ENCODE results near the gene TNS2.

The TNS2 gene

DNA sequence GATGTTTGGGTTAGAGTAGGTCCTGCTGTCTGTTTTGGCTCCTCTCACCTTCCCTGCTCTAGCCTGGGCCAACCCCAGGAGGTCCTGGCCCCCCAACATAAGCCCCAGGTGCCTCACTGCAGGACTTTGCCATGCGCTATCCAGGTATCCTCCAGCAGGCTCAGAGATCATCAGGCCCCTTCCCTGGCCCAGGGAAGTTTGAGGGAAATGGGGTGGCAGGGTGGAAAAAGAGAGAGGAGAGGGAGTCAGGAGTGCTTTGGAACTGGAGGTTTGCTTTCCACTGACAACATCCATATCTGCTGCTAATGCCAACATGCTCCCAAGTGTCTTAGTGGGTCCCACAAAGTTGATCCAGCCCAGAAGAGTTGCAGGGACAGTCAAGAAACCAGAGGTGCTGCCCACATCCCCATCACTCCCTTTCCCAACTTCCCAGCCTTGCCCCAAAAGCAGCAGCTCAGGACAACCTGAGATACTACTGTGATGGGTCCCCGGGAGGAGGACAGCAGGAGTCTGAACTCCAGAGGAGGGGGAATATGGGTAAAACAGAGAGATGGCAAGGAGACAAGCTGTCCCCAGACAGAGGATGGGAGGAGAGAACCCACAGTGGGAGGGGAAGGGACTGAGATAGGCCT lies 677 bp downstream of the TNS2 start:
- TF ChIP-seq, protein P1, sequence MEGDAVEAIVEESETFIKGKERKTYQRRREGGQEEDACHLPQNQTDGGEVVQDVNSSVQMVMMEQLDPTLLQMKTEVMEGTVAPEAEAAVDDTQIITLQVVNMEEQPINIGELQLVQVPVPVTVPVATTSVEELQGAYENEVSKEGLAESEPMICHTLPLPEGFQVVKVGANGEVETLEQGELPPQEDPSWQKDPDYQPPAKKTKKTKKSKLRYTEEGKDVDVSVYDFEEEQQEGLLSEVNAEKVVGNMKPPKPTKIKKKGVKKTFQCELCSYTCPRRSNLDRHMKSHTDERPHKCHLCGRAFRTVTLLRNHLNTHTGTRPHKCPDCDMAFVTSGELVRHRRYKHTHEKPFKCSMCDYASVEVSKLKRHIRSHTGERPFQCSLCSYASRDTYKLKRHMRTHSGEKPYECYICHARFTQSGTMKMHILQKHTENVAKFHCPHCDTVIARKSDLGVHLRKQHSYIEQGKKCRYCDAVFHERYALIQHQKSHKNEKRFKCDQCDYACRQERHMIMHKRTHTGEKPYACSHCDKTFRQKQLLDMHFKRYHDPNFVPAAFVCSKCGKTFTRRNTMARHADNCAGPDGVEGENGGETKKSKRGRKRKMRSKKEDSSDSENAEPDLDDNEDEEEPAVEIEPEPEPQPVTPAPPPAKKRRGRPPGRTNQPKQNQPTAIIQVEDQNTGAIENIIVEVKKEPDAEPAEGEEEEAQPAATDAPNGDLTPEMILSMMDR (IDR thresholded peaks at IDR 0.05; ENCODE audit: extremely low read depth, missing control alignments), result no peak
- DNase-seq (ENCODE audit: low spot score), result no peak

DNA sequence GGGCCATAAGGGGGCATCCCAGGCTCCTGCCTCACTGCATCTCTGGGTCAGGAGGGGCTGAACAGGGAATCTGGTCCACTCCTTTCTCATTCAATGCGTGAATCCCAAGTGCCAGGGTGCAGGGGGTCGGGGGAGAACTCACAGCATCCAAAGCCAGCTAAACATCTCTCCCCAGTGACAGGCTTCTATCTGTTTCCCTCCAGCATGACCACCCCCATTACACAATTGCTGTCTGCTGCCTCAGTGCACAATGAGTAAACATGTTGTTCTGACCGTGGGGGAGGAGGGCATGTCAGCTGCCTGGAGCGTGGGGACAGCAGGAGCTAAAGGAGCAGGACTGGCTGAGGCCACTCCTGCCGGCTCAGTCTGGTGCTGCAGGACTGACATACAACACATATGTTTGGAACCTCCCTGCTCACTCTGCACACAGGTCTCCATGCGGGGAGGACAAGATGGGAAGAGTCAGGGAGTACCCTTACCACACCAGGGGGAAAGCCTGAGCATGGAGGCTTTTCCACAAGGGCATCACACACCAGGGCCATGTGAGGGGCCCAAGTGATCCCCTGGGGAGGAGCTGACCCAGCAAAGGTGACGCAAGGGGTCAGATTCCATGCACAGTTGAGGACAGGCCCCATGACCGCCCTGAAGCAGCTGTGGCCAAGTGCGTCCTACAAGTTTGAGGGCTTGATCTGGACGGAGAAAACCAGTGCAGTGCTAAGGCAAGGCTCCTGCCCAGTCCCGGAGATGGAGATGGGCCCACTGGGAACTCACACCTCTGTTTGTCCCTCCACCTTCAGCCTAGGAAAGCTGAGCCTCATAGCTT lies 1.4 kb downstream of the TNS2 start:
- DNase-seq (ENCODE audit: low spot score), result no peak
- TF ChIP-seq, protein P1 (IDR thresholded peaks at IDR 0.05; ENCODE audit: extremely low read depth, missing control alignments), result no peak

DNA sequence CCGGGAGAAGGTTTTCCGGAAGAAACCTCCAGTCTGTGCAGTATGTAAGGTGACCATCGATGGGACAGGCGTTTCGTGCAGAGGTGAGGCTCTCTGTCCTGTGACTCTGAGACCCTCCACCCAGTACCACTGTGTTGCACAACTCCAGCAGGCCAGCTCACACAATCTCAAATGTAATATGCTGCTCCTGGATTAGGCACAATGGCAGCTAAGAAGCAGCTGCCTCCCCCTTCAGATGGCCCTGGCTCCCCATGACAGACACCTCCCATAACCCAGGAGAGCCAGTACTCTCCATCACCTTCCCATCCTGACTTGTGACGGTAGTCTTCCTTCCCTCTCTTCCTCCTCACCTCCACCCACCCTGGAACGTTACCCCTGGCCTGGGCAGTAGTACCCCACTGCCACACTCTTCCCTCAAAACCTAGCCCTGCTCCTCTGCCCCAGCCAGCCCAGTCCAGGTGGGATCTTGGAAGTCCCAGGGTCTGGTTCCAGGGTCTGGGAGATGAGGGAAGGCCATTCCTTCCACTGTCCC lies 2.1 kb downstream of the TNS2 start:
- TF ChIP-seq, protein P1 (IDR thresholded peaks at IDR 0.05; ENCODE audit: extremely low read depth, missing control alignments), result no peak
- DNase-seq (ENCODE audit: low spot score), result no peak

DNA sequence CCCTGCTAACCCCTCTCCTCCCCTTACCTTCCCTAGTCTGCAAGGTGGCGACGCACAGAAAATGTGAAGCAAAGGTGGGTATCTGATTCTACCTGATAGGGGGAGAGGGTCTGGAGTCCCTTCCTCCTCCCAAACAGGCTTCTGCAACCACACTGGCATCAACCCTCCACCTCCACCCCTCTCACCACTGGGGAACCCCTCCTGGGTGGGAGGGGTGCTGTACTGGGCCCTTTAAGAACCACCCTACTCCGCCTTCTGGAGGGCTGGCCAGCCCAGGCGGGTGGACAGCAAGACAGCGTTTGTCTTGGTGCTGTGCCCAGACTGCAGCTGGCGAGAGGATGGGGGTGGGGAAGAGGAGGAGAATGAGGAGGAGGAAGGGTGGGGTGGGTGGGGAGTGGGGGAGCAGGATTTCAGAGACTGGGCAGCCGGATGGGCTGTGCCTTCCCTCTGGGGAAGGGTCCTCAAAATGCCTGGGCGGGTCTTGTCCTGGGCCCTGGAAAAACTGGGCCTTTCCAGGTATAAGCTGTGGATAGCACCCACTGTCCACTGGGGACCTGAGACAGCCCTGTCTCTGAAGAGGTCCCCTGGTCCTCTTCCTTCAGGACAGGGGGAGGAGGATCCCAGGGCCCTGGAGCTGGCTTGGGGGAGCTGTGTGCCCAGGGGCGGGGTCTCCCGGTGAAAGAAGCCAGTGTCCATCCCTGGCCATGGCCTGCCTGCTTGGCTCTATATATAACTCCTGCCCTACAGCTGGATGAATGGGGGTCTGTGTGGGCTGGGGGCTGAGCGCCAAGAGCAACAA lies 2.8 kb downstream of the TNS2 start:
- TF ChIP-seq, protein P1 (IDR thresholded peaks at IDR 0.05; ENCODE audit: extremely low read depth, missing control alignments), result no peak
- DNase-seq (ENCODE audit: low spot score), result no peak

DNA sequence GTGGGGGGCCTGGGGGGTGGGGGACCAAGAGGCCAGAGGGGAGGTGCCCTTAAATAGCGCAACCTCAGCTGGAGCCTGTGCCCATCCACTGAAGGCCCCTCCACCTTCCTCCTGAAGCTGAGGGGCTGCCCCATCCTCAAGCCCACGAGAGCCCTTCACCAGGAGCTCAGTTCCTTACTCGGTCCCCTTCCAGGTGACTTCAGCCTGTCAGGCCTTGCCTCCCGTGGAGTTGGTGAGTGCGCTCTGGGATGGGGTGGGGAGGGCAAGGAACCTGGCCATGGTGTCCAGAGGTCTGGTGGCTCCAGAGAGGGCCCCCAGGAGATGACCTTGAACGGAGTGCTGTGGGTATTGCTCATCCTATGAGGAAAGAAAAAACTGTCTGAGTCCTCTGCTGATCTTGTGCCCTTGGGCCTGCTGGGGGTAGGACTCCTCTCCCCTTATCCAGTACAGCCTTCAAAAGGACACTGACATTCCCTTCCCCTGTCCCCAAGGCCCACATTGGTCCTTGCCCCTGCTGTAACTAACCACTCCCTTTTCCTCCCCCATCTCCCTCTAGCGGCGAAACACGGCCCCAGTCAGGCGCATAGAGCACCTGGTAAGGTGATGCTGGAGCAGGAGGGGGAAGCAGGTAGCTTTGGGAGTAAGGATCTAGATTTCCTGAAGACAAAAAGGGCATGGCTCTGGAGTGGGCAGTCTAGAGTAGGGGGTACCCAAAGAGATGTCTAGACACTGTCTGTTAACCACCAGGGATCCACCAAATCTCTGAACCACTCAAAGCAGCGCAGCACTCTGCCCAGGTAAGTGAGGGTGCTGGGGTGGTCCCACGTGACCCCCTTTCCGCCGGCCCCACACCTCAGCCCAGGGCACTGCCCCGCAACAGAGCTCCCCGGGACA lies 3.6 kb downstream of the TNS2 start:
- TF ChIP-seq, protein P1 (IDR thresholded peaks at IDR 0.05; ENCODE audit: extremely low read depth, missing control alignments), result peak; percentile 70
- DNase-seq (ENCODE audit: low spot score), result no peak

DNA sequence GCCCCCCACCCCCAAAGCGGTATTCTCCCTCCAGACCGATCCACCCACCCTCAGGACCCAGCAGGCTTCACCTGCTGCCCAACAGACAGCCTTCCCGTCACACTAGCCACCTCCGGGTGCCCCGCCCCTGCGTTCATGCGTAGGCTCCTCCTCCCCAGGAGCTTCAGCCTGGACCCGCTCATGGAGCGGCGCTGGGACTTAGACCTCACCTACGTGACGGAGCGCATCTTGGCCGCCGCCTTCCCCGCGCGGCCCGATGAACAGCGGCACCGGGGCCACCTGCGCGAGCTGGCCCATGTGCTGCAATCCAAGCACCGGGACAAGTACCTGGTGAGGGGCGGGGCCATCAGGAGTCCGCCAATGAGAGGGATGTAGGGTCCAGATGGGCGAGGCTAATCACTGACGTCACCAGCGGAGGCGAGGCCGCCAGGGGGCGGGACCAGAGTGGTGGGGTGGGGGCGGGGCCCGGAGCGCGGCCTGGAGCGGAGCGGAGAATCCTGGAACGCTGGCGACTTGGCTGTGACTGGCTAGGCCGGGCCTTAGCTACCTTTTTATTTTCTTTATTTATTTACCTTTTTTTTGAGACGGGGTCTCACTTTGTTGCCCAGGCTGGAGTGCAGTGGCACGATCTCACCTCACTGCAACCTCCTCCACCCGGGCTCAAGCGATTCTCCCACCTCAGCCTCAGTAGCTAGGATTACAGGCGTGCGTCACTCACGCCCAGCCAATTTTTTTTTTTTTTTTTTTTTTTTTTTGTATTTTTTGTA lies 4.4 kb downstream of the TNS2 start:
- TF ChIP-seq, protein P1 (IDR thresholded peaks at IDR 0.05; ENCODE audit: extremely low read depth, missing control alignments), result no peak
- peak; percentile 95 for DNase-seq (ENCODE audit: low spot score)
